Endothelial cell of umbilical vein (primary cell): ENCODE measurements around the gene MAP4K1. TPM values are rescaled to one million over a fixed set of nuclear protein-coding genes. Genes with fewer than 3 reads are reported as not detected.

Experiments used
- Bru-seq: library from RNA; stranded (reverse); fragments of 400-500 nt; gene quantifications from one replicate; lab custom pipeline; 2021; lab: Mats Ljungman, UMichigan
- BruChase-seq, 2 experiments: library from RNA; stranded (reverse); fragments of 400-500 nt; gene quantifications; one replicate each; lab custom pipeline; 2021; lab: Mats Ljungman, UMichigan
- BruUV-seq: library from RNA; stranded (reverse); fragments of 400-500 nt; replicated peaks from 2 replicates; lab custom pipeline; 2021; lab: Mats Ljungman, UMichigan
- CTCF ChIA-PET: fragments of 300-600, 350-600 bp; sonication (Branson Sonifier 250); formaldehyde crosslinking; loops from one replicate; lab custom pipeline; 2021; ENCODE audit warnings: antibody characterized with exemption, inconsistent platforms; lab: Charles Lee
- POLR2A ChIA-PET: fragments of 300-600, 350-600 bp; sonication (Branson Sonifier 250); formaldehyde crosslinking; loops from one replicate; lab custom pipeline; 2021; ENCODE audit warnings: antibody characterized with exemption, inconsistent platforms; lab: Charles Lee
- DNase-seq: peaks from one replicate; pipeline ENCODE4 v3.0.0-alpha.2; 2011; ENCODE audit warnings: low read depth, low spot score
- FAIRE-seq: peaks from 2 replicates; lab custom pipeline; 2011; peaks lifted over from hg19 to GRCh38; lab: Jason Lieb, UNC
- H2AFZ ChIP-seq: 2 replicates; pipeline ENCODE4 v1.6.0; 2012; ENCODE audit warnings: low read depth, low read length, control low read depth, inconsistent platforms
- H3K27ac ChIP-seq: 2 replicates; pipeline ENCODE4 v1.5.1; 2011; ENCODE audit warnings: low read depth, mild to moderate bottlenecking, control low read depth, low read length, moderate library complexity; ENCODE audit not compliant: insufficient read depth
- H3K27me3 ChIP-seq, 2 experiments: 2 replicates each; pipeline versions ENCODE4 v1.6.0 to v1.6.1; 2011; ENCODE audit warnings: low read length in 2 of 2, mixed read lengths in 1 of 2; ENCODE audit not compliant: control insufficient read depth in 2 of 2, insufficient read depth in 2 of 2
- H3K36me3 ChIP-seq, 2 experiments: 2 replicates in 1 of 2; 3 replicates in 1 of 2; pipeline ENCODE4 v1.5.1; 2011; ENCODE audit warnings: low read length in 2 of 2, mild to moderate bottlenecking in 1 of 2, moderate library complexity in 1 of 2; ENCODE audit not compliant: control insufficient read depth in 2 of 2, insufficient read depth in 2 of 2; ENCODE audit errors: extremely low read depth in 1 of 2
- H3K4me1 ChIP-seq: 3 replicates; pipeline ENCODE4 v1.5.1; 2011; ENCODE audit warnings: mild to moderate bottlenecking, low read length; ENCODE audit not compliant: control insufficient read depth, insufficient read depth; ENCODE audit errors: extremely low read depth
- H3K4me2 ChIP-seq: 2 replicates; pipeline ENCODE4 v1.6.1; 2011; ENCODE audit warnings: low read length, control low read depth, mixed read lengths; ENCODE audit not compliant: insufficient read depth
- H3K4me3 ChIP-seq, 3 experiments: fragments of 200-600 bp in 1 of 3; sonication (generic), shearing (Covaris generic) in 1 of 3; replicated peaks in 1 of 3; 2 replicates each; pipeline ENCODE4 v1.5.1; 2011 to 2016; ENCODE audit warnings: control low read depth in 3 of 3, low read length in 3 of 3, mild to moderate bottlenecking in 2 of 3, inconsistent platforms in 1 of 3, low read depth in 1 of 3, moderate library complexity in 1 of 3; ENCODE audit not compliant: insufficient read depth in 1 of 3
- H3K79me2 ChIP-seq: 2 replicates; pipeline ENCODE4 v1.6.0; 2012; ENCODE audit warnings: low read length, inconsistent platforms; ENCODE audit not compliant: control insufficient read depth, insufficient read depth
- H3K9ac ChIP-seq: replicated peaks from 2 replicates; pipeline ENCODE3; 2011; ENCODE audit warnings: low read length, control low read depth; ENCODE audit not compliant: insufficient read depth; ENCODE audit errors: extremely low read depth
- H3K9me1 ChIP-seq: replicated peaks from 3 replicates; pipeline ENCODE4 v1.6.0; 2011; ENCODE audit warnings: mild to moderate bottlenecking, low read length; ENCODE audit not compliant: control insufficient read depth, insufficient read depth; ENCODE audit errors: extremely low read depth
- H3K9me3 ChIP-seq: replicated peaks from 2 replicates; pipeline ENCODE4 v1.5.1; 2012; ENCODE audit warnings: low read length, inconsistent platforms; ENCODE audit not compliant: control insufficient read depth, insufficient read depth
- H4K20me1 ChIP-seq: replicated peaks from 2 replicates; pipeline ENCODE3; 2011; ENCODE audit warnings: mild to moderate bottlenecking, low read length; ENCODE audit not compliant: control insufficient read depth, insufficient read depth; ENCODE audit errors: extremely low read depth
- POLR2AphosphoS5 ChIP-seq: IDR thresholded peaks from 2 replicates; pipeline ENCODE4 v1.6.1; 2012; ENCODE audit warnings: low read depth, mild to moderate bottlenecking, control low read depth, low read length, moderate library complexity; ENCODE audit not compliant: insufficient read depth
- dilution Hi-C: fragments of 300-500 bp; cut with MboI; formaldehyde crosslinking; loops from one replicate; pipeline ENCODE4 v1.15.0; 2019; ENCODE audit warnings: low sequenced_read_pairs; ENCODE audit not compliant: extremely low pct_ligation_motif_present
- intact Hi-C: fragments of 100-400 bp; cut with micrococcal nuclease; formaldehyde crosslinking; loops from one replicate; pipeline ENCODE4 v1.10.0; 2022
- long read RNA-seq: library from polyadenylated mRNA; stranded (forward); transcript quantifications from one replicate; pipeline ENCODE4 v2.0.0, GENCODE V29; 2021
- polyA minus RNA-seq, 3 experiments: library from RNA; depleted of rRNA, polyadenylated mRNA; stranded (reverse); fragments of >200 nt; gene quantifications; 1 replicate in 1 of 3; 2 replicates in 2 of 3; pipeline ENCODE4 v1.2.3, GENCODE V29; 2011
- polyA plus RNA-seq, 4 experiments: library from polyadenylated mRNA; depleted of rRNA in 3 of 4; stranded (reverse) in 3 of 4; unstranded in 1 of 4; fragments of >200 nt; gene quantifications; 2 replicates each; pipeline versions ENCODE4 v1.2.1 to v1.2.3, GENCODE V29; 2011 to 2012; ENCODE audit warnings: missing spikeins in 1 of 4
- total RNA-seq: library from RNA; stranded (reverse); gene quantifications from 2 replicates; pipeline ENCODE4 v1.2.3, GENCODE V29; 2021

Gene MAP4K1
- 1.2 and 1.6 TPM in 2 replicates for total RNA-seq
- 0.12 and 0.14 TPM in 2 replicates for polyA plus RNA-seq
- 0.08 and 0.23 TPM in 2 replicates for polyA plus RNA-seq (2011; cell fraction: cytosol; rRNA removed)
- polyA plus RNA-seq (2011; cell fraction: nucleus; rRNA removed): 1.2 and 1.4 TPM in 2 replicates
- 0.09 TPM in 1 of 2 replicates, not detected in the other for polyA plus RNA-seq (2012)
- polyA minus RNA-seq: not detected in 2 replicates
- not detected for polyA minus RNA-seq (2011; cell fraction: cytosol; rRNA and poly(A)+ RNA removed)
- not detected in 2 replicates for polyA minus RNA-seq (2011; cell fraction: nucleus; rRNA and poly(A)+ RNA removed)
- Bru-seq, nascent RNA: percentile 15 among the genes with signal in this experiment
- percentile 10 among the genes with signal in this experiment for BruChase-seq, experiment 1, labeled RNA remaining after a 6-hour chase
- BruChase-seq, experiment 2, labeled RNA remaining after a 2-hour chase: percentile 6 among the genes with signal in this experiment
- long read RNA-seq, partial matches to known transcripts: 0 of 2 reads
- long read RNA-seq, other reads (novel, unspliced or antisense): 2 of 2 reads

DNA sequence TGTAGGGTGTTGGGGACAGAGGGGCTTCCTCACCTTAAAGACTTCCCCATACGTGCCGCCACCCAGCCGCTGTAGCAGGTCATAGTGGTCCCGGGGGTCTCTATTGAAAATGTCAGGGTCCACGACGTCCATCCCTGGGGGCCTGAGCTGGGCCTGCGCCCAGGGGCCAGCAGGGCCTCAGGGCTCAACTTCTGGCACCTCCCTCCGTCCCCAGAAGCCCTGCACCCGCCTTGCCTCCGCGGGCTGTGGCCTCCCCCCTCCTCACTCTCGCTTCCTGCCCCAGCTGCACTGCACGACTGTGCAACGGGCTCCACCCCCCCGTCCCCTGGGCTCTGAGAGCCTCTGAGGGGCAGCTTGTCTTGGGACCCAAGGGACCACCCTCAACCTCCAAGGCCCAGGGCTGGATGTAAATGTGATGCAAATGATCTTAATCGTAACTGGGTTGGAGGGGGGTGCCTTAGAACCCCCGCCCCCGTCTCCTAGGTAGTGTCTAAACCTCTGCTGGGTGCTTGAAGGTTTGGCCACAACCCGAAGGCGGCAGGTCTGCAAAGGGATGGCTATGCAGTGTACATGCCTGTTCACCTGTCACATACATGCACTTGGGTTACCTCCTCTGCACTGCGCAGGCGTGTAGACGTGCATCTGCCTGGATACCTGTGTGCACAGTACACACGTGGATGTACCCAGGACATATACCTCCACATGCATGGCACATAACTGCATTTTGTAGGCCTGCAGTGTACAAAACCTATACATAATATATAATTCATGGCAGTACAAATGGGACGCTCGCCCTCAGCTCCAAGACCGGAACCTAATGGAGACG is at the start of gene MAP4K1:
TSS of gene MAP4K1 (minus strand) at position 190 of the 826 bp plus-strand sequence. CDS start at position 132, 58 bp downstream.
- Histone ChIP-seq H3K27me3 (no peaks in the 10 kb centered on the region), H3K4me3 (peak within 1 kb of the TSS; percentile 5 to 99 (median 73)), H3K36me3 (peaks cover 0 to 4% of the 10 kb centered on the region in 2 experiments), H4K20me1 (no peaks in the 10 kb centered on the region), H3K9ac (peak within 1 kb of the TSS; percentile 85), H2AFZ (peak within 1 kb of the TSS; percentile 66), H3K4me2 (peak within 1 kb of the TSS; percentile 62), H3K9me3 (no peaks in the 10 kb centered on the region), H3K79me2 (peaks cover 14% of the 10 kb centered on the region), H3K9me1 (no peaks in the 10 kb centered on the region), H3K27ac (peak within 1 kb of the TSS; percentile 7), H3K4me1 (peaks cover 14% of the 10 kb centered on the region)
- dilution Hi-C loops (no loop called here), intact Hi-C loops (loop anchor here (2.0 kb wide), 2 partner anchors 73 to 357 kb away; partner anchors contain the start of gene FBXO17)
- no TSS peak for BruUV-seq
- ChIA-PET CTCF (interaction anchor here (0.5 to 3.6 kb wide), 11 partner anchors 16 to 313 kb away, joined by 3 to 23 read pairs (median 4); partner anchors contain the start of genes FAM98C, MRPS12 and SARS2), POLR2A (interaction anchor here (0.5 to 2.0 kb wide), 2 partner anchors 30 to 206 kb away, joined by 3 to 7 read pairs; partner anchors contain the start of gene ACTN4)
- DNase-seq (no peak), FAIRE-seq (peak; percentile 31)
- no peak for TF ChIP-seq POLR2AphosphoS5
